Stimulated activated CD4-positive, alpha-beta T cell treated with anti-CD3 and anti-CD28 coated beads, Interleukin-2, amount 100 ng/mL, for 24 hours (primary cell): ENCODE results near the gene LRRC8E.
"Not testable (repeated sequence)": the region's sequence is repeated elsewhere in the genome, so short reads cannot be mapped to it uniquely, and the experiment has no call there.

Experiments used
- DNase-seq, 2 donors: peaks; one replicate each; pipeline ENCODE4 v3.0.0-alpha.2; 2020

LRRC8E gene

DNA sequence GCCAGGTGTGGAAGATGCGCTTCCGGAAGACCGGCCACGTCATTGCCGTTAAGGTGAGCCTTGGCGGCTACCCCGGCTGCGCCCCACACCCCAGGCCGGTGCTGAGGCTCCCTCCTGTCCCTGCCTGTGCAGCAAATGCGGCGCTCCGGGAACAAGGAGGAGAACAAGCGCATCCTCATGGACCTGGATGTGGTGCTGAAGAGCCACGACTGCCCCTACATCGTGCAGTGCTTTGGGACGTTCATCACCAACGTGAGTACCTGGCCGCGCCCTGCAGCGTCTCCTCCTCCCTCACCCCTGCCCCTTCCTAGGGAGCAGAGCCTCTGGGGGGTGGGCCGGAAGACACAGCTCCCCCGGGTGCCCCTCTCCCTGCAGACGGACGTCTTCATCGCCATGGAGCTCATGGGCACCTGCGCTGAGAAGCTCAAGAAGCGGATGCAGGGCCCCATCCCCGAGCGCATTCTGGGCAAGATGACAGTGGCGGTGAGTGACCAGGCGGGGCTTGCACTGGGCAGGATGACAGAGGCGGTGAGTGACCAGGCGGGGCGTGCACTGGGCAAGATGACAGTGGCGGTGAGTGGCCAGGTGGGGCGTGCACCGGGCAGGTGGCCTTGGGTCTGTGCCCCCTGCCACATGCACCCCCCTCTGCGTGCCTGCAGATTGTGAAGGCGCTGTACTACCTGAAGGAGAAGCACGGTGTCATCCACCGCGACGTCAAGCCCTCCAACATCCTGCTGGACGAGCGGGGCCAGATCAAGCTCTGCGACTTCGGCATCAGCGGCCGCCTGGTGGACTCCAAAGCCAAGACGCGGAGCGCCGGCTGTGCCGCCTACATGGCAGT lies 22.2 kb downstream of the LRRC8E start:
- DNase-seq: no peak

DNA sequence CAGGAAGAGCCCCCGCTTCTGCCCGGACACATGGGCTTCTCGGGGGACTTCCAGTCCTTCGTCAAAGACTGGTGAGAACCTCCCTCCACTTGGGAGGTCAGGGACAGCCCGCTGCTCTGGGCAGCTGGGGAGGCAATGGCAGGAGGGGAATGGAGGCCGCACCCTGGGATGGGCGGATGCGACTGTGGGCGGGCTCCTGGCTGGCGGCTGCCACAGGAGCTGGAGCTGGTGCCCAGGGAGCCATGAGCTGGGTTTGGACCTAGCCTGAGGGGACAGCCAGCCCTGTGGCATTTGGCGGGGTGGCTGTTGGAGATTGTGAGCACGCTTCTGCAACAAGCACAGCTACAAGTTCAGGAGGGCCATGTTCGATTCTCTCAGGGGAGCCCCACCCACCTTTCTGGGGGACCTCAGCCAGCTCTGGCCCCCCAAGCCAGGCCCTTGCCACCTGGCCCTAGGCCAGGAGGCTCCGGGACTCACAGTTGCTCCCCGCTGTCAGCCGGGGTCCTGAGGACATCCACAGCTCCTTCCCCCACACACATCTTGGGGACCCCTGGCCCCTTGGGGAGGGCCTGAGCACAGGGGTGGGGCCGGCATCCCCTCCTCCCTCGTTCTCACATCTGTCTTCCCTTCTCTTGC lies 23.3 kb downstream of the LRRC8E start:
- DNase-seq: no peak

DNA sequence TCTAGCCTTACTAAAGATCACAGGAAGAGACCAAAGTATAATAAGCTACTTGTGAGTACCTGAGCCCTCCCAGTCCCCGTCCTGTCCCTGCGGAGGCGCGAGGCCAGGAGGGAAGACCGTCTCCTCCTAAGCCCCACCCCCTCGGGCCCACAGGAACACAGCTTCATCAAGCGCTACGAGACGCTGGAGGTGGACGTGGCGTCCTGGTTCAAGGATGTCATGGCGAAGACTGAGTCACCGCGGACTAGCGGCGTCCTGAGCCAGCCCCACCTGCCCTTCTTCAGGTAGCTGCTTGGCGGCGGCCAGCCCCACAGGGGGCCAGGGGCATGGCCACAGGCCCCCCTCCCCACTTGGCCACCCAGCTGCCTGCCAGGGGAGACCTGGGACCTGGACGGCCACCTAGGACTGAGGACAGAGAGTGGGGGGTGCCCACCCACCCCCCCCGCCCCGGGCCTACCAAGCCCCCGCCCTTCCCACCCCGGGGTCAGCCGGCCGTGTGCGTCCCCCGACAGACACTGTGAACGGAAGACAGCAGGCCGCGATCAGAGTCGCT lies 23.9 kb downstream of the LRRC8E start:
- no peak for DNase-seq

DNA sequence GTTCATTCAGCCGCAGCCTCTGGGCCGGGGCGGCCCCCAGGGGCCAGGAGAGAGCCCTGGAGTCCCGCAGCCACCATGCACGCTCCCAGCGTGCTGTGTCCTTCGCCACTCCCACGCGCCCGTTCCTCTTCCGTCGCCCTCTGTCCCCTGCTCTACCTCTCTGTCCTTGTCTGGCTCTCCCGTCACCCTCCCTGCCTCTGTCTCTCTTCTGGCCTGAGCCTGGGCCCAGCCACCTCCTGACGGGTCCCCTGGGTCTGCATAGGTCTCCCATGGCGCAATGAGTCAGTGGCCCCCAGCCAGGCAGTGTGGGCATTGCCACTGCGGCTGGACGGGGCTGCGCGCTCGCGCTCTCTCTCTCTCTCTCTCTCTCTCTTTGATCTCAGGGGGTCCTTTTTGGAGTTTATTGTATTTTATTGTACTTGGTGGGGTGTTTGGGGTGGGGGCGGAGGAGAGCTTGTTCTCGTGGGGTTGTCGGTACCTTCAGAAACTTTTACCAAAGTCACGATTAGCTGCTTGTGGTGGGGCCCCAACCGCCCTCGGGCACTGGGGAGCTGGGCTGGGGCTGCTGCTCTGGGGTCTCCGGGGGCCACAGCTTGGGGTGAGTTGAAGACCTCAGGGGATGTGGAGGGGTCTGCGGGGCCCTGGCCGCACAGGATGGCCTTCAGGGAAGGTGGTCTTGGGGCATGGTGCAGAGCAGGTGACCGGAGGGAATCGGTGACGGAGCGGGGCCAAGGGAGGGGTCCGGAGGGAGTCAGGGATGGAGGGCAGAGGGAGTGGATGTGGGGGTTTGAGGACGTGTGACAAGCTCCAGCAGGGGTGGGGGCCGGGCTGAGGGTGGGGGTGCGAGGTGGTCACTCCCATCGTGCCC lies 24.6 kb downstream of the LRRC8E start:
- DNase-seq: no peak

DNA sequence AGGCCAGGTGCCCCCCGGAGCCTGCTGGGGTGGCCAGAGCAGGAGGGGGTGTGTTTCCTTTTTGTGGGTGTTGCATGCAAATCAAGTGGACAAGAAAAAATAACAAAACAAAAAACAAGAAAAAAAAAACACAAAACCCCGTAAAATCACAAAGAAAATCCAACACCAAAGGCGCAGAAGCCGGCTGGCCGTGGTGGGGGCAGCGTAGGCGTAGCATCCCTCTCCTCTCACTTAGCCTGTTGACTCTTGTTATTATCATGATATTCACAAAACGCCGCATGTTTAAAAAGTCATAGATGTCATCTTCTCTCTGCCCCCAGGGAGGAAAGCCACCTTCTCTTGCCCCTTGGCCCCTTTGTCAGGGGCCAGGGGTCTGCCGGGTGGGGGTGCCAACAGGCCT lies 25.3 kb downstream of the LRRC8E start:
- DNase-seq: no peak

DNA sequence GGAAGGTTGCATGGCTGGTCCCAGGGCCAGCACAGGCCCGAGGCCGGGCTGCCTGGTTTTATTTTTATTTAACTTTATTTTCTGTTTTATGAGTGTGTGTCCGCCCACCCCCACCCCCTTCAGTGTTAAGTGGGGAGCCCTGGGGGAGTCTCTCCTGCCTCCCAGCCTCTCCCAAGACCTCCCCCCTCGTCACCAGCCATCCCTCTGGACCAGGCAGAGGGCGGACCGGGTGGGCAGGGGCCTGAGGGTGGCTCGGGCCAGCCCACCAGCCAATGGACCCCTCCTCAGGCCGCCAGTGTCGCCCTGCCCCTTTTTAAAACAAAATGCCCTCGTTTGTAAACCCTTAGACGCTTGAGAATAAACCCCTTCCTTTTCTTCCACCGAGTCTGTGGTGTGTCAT lies 25.8 kb downstream of the LRRC8E start:
- no peak for DNase-seq

DNA sequence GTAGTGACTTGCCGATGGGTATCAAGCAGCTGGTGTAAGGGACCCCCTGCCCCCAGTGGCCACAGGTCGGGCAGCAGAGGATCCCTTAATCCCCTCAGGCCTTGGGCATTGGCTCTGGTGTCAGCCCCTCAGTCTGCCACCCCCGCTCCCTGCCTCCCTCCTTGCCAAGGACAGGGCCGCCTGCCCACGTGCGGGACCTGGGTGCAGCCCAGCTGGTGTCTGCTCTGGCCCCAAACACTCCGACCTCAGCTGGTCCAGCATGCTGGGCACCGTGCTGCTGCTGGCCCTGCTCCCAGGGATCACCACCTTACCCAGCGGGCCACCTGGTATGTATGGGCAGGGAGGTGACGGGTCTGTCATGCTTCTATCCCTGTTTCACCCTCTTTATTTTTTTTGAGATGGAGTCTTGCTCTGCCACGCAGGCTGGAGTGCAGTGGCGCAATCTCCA lies 26.3 kb downstream of the LRRC8E start, which contains the start of gene TGFBR3L:
Gene TGFBR3L (plus strand): TSS at position 233 of the 448 bp plus-strand sequence.
- DNase-seq: no peak

DNA sequence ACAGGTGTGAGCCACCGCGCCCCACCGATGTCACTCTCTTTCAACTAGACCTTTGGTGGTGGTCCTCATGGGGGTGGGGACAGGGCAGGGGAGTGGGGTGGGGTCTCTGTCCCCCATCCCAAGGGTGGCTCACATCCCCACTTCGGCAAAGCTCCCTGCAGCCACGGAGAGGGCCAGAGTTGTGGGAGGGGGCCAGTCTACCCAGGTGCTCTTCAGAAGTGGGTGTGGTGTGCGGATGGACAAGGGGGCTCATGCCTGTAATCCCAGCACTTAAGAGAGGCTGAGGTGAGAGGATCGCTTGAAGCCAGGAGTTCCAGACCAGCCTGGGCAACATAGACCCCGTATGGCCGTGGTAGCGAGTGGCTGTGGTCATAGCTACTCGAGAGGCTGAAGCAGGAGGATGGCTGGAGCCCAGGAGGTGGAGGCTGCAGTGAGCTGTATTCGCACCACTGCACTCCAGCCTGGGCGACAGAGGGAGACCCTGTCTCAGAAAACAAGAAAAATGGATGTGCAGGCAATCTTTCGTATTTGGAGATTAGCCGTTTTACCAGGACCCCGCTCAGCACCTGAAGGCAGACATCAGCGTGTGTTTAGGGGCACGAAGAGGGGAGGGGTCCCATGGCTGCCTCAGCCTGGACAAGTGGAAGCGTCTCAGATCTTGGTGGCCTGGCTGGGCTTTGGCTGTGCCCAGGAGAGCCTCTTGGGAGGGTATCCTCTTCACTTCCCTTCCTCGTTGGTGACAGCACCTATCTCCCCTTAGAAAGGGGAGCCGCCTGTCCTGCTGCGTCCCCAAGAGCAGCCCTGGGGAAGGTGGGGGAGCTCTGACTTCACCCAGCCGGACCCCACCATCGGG lies 27.2 kb downstream of the LRRC8E start:
- no peak for DNase-seq

DNA sequence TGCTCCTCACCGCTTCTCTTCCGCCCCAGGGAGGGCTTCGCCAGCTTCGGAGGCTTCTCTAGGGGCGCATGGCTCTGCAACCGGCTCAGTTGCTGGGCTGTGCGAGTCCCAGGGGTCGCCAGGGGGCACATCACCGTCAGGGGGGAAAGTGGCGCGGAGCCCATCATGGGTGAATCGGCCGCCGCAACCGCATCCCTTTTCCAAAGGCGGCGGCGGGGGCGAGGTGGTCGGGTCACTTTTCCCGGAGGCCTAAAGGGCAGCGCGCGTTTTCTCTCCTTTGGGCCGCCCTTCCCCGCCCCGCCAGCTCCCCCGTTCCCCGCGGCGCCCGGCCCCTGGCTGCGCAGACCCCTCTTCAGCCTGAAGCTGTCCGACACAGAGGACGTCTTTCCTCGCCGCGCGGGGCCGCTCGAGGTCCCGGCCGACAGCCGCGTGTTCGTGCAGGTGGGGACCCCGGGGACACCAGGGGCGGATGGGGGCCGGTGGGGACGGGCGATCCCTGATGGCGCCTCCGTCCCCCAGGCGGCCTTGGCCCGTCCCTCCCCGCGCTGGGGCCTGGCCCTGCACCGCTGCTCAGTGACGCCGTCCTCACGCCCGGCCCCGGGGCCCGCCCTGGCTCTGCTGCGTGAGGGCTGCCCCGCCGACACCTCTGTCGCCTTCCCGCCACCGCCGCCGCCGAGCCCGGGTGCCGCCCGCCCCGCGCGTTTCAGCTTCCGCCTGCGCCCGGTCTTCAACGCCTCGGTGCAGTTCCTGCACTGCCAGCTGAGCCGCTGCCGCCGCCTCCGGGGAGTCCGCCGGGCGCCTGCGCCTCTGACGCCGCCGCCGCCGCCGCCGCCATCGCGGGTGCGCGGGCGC lies 28.0 kb downstream of the LRRC8E start:
- peak; percentile 60 to 70 for DNase-seq

DNA sequence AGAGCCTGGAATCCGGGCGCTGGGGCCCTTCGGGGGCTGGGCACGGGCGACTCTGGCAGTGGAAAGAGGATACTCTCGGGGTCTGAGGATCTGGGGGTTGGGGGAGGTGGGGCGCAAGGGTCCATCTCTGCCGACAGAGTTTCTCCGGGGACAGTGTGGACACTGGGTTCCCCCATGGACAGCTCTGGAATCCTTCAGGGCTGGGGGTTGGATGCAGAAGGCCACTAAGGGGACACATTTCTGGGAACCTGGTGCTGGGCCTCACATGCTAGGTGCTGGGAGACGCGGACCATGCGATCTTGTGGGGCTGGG lies 28.6 kb downstream of the LRRC8E start:
- no peak for DNase-seq

DNA sequence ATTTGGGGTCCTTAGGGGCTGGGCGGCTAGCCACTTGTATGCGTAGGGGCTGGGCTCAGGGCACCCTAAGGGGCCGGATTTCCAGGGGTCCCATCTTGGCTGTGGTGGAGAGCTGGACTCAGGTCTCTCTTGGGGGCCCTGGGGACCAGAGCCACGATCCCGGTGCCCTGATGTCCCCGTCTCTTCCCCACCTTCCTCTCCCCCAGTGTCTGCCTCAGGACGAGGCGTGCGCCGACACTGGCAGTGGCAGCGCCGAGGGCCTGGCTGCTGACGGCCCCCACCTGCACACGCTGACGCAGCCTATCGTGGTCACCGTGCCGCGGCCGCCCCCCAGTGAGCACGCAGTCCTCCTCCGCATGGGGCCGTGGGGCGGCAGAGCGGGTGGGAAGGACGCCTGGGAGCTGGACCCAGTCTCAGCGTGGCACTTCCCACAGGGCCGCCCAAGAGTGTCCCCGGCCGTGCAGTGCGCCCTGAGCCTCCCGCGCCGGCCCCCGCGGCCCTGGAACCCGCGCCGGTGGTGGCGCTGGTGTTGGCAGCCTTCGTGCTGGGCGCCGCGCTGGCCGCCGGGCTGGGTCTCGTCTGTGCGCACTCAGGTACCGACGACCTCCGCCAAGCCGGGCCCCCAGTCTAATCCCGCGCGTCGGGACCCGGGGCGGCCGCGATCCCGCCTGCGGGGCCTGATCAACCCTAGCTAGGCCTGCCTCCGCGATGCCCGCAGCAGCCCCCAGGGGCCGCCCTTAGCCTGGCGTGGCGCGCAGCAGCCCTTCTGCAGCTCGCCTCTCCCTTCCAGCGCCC lies 29.2 kb downstream of the LRRC8E start:
- peak; percentile 64 to 70 for DNase-seq

DNA sequence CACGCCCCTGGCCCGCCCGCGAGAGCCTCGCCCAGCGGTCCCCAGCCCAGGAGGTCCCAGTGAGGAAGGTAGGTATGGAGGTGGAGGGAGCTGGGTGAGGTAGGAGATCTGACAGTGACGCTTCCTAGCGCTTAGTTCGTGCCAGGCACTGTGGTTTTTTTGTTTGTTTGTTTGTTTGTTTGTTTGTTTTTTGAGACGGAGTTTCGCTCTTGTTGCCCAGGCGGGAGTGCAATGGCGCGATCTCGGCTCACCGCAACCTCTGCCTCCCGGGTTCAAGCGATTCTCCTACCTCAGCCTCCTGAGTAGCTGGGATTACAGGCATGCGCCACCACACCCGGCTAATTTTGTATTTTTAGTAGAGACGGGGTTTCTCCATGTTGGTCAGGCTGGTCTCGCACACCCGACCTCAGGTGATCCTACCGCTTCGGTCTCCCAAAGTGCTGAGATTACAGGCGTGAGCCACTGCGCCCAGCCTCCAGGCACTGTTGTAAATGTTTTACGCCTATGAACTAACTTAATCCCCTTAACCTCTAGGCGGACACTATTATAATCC lies 29.8 kb downstream of the LRRC8E start:
- DNase-seq: not testable (repeated sequence)

DNA sequence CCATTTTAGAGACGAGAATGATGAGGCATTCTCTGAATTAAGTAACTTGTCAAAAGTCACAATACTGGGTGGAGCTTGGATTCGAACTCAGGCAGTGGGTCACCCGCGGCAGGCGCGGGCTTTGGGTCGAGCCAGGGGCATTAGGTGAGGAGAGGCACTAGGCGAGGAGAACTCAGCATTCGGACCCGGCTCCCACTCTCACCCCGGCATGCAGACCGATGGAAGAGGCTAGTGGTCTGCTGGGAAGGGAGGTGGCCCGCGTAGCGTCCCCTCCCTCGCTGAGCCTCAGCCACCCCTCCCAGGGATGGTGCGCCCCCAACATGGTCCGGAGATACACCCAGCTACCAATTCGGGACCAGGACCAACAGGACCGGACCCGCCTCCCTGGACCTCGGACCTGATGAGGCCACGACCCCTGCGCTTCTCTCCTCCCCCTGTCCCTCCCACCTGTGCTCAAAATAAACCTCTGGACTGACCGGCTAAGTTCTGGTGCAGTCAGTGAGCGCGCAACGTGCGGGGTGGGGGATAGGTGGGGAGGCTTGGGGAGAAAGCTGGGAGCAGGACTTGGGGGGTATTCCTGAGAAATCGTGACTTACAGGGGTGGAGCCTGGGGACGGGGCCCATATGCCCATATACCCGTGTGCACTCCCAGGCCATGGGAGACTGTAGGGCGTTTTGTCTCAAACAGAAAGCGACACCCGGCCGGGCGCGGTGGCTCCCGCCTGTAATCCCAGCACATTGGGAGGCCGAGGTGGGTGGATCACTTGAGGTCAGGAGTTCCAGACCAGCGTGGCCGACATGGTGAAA lies 30.5 kb downstream of the LRRC8E start:
- DNase-seq: no peak

DNA sequence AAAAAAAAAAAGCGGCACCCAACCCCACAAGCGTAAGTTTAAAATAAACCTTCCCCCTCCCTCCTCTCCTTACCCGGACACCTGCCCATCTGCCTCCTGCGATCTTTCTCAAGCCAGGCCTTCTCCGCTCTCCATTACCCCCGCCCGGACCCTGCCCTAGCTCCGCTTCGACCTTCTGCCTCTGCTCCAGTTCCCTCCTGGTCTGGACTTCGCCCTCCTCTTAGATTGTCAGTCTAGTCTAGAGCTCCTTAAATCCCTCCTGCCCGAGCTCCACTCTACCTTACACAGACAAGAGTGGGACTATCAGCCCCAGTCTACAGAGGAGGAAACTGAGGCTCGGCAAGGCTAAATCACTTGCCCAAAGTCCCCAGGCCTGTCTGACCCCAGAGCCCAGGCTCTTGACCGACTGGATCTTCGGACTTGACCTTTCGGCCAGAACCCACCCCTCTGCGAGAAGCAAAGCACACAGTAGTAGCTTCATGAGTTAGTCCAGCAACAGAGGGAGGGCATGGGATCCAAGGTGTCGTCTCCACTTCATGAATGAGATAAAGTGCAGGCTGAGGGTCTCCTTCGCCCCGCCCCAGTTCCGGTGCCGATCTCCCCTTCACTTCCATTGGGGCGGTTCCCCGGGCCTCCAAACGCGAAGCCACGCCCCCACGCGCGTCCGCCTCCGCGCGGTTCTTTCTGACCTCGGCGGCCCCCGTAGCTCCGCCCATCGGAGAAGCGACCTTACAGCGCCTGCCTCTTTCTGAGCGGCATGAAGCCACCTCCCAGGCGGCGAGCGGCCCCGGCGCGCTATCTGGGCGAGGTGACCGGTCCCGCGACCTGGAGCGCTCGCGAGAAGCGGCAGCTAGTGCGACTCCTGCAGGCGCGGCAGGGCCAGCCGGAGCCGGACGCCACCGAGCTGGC lies 31.6 kb downstream of the LRRC8E start, which contains the start of gene SNAPC2:
Gene SNAPC2 (plus strand): TSS at position 729 of the 909 bp plus-strand sequence. CDS start 29 bp downstream, at position 758.
- peak; percentile 96 to 98 for DNase-seq

DNA sequence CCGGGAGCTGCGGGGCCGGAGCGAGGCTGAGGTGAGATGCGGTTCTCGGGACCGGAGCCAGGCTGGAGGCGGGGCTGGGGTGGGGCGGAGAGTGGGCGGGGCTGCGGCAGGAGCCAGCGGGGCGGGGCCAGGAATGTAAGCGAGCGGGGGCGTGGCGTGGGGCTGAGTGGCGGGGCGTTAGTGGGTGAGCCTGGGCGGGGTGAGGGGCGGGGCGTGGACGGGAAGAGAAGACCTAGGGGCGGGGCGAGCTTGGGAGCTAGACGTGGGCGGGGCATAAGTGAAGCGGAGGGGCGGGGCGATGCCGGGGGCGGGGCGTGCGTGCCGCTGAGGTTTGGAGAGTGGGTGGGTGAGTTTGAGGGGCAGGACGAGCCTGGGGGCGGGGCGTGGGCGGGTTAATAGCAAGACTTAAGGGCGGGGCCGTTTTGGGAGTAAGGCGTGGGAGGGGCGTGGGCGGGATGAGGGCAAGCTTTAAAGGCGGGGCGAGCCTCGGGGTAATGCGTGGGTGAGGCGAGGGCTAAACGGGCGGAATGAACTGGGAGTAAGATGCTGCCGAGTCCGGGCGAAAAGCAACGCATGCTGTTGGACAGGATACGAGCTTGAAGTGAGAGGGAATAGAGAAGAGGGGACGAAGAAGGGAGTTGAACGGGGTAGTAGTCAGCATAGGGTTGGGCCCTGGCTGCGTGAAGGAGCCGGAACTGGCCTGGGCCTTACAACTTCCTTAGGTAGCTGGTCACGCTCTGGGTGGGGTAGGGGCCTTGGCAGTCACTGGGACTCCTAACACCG lies 32.4 kb downstream of the LRRC8E start:
- peak; percentile 99 to 100 for DNase-seq

DNA sequence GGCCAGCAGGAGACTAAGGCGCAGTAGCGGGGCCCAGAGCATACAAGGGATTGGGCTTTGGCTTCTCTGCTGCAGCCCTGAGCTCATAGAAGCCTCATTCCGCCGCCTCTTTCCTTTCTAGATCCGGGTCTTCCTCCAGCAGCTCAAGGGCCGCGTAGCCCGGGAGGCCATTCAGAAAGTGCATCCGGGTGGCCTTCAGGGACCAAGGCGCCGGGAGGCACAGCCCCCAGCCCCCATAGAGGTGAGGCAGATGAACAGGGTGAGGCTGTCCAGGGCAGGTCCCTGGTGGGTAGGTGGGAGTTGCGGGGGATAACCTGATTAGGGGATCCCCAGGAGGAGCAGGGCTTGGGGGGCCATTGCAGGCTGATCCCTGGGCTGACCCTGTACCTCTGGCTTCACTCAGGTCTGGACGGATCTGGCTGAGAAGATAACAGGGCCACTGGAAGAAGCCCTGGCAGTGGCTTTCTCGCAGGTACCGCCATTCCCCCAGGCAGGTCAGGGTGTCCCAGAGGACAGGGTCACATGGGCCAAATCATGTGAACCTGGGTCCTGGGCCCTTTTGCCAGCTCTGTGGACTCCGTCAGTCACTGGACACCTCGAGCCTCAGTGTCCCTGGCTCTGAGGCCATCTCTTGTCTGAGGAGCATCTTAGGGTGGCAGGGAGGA lies 33.1 kb downstream of the LRRC8E start:
- no peak for DNase-seq
